Left forelimb (tissue), 1 donor: ENCODE results near the gene MEIOSIN.
A peak's percentile ranks its signal among the peaks of the same experiment; 100 is the strongest.

Source experiments
- DNase-seq: peaks from one replicate; pipeline ENCODE4 v3.0.0-alpha.2; 2018; ENCODE audit warnings: low spot score

Gene MEIOSIN

GRCh38 chr19:45779231-45780145 is 46.2 kb downstream of the MEIOSIN start:
- DNase-seq = no peak

DNA sequence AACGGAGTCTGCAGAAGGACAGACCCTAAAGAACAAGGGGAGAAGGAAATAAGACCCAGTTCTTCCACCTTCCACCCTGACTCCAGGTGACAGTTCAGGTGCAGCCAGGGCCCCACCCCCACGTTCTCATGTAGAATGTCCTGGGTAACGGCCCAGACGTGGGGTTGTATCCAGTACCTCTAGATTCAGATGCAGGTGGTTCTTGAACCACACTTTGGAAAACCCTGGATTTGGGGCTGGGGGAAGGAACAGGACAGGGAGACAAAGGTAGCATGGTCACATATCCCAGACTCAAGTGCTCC is 46.9 kb downstream of the MEIOSIN start:
- no peak for DNase-seq

DNA sequence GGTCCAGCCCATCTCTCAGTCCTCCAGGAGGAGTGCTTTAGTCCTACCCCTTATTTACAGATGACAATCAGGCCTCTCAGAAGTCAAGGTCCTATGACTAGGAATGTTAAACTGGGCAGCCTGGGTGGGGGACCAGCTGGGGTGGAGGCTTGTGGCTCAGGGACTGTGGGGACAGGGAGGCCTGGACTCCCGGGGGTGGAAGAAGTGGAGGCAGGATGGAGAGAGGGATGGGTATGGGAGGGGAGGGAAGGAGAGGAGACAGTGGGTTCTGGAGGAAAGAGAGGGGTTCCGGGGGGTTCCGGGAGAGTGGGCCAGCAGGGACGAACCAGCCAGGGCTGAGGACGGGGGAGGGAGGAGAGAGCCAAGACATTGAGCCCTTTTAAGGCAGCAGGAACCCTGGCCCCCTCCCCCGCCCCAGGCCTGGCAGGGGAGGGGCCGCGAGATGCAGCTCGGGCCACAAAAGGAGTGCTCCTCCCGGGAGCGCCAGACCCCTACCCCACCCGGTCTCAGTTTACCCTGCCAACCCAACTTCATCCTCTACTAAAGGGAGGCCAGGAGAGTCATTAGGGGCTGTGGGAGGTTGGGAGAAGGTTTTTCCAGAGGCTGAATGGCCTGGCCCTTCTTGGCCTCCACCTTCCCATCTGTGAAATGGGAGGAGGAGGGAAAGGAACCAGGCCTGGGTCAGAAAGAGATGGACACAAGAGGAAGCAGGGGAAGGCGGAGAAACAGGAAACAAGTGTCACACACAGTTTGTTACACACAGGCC is 47.4 kb downstream of the MEIOSIN start:
- peak; percentile 65 for DNase-seq

- peak; percentile 74 for DNase-seq
Measured at GRCh38 chr19:45781214-45782161, 48.2 kb downstream of the MEIOSIN start.

GRCh38 chr19:45782162-45782691 is 49.0 kb downstream of the MEIOSIN start, which contains the start of gene DMPK:
TSS of gene DMPK (minus strand) at chr19:45782490. CDS start at chr19:45782352, 138 bp downstream.
- DNase-seq = peak; percentile 73

DNA sequence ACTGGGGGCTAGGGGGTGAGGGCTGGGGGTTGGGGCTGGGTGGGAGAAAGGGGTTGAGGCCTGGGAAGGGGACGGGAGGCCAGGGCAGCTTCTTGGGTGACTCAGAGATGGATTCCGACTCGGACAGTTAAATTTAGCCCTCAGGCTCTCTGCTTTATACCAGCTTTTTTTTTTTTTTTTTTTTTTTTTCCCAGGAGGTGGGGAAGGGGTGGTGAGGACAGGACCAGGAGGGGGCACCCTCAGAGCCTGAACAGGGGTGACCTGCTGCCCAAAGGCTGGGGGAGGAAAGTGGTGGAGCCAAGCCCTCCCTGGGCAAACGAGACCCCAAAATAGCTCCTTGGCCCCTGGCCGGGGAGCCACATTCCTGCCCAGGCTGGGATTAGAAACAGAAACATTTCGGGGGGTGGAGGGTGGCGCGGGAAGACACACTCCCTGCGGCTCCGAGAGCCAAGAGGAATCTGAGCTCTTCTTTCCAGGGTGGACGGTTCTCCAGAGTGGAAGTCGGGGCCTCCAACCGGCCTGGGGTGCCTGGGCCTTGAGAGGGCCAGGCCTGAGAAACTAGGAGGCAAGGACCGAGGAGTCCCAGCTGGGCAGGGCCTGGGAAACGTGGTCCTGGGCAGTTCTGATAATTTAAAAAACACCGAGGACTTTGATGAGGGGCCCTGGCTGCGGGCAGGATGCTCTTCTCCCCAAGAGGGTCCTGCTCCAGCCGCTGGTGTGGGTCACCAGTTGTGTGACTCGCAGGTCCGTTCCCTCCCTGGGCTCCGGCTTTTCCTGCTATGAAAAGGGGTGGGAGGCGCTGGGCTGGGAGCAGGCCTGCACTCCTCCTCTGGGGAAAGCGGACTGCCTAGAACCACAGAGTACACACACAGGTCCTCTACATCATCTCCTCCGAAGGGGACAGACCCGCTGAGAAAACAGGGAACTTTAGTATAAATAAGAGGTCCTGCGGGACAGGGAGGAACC is 49.9 kb downstream of the MEIOSIN start:
- peak; percentile 79 for DNase-seq

DNA sequence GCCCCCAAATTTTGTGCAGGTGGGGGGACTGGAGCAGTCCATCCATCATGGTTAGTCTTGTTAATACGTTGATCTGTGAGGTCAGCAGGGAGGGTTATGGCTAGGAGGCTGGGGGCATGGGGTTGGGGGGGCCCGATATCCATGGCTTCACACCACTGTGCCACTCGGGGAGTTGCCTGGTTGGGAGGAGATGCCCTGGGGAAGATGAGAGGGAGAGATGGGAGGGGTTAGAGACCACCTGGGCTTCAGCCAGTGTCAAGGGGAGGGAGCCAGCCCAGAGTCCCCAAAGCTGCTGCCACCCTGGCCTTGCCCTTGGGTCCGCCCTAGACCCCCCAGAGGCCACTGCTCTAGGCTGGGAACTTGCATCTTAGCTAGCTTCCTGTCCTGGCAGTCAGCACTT is 50.9 kb downstream of the MEIOSIN start:
- no peak for DNase-seq

DNA sequence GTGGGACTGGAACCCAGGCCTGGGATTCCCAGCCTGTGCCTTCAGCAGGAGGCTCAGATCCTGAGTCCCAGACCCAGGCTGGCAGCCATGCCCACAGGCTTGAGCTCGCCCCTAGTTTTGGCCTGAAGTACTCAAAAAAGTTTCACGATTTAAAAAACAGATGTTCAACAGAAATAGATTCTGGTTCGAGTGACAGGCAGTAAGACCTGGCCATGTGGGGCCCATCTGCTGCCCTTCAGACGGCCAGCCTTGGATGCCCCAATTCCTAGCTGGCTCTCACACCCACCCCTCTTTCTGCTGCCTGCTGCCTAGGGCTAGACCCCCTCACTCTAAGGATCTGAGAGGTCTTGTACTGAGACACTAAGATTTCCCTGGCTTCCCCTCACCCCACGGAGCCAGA is 51.9 kb downstream of the MEIOSIN start:
- no peak for DNase-seq

DNA sequence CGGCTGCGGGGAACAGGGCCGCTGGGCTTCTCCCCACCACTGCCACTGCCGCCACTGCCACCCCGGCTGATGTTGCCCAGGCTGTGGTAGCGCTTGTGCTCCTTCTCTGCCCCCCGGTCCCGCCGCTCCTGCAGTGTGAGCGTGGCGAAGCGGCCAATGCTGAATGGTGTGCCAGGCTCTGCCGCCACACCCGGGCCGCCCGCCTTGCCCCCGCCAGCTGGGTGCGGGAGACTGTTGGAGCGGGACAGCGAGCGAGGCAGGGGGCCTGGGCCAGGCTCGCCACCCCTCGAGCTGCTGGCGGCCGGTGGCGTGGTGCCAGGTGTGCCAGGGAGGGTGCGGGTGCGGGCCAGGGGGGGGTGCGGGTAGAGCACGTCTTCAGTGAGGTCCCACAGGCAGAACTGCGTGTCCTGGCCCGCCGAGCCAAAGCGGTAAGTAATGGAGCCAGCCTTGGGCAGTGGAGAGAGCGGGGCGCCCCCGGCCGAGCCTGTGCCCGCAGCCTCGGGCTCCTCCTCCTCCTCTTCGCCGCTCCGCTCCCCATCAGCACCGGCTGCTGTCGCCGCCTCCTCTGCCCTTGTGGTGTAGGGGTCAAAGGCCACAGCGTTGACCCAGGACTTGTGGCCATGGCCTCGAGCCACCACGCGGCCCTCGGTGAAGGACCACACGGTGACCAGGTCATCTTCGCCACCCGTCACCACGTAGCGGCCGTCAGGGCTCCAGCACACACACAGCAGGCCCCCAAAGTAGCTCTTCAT is 52.7 kb downstream of the MEIOSIN start:
- DNase-seq = peak; percentile 63

GRCh38 chr19:45786533-45786894 is 53.3 kb downstream of the MEIOSIN start:
- DNase-seq = no peak

DNA sequence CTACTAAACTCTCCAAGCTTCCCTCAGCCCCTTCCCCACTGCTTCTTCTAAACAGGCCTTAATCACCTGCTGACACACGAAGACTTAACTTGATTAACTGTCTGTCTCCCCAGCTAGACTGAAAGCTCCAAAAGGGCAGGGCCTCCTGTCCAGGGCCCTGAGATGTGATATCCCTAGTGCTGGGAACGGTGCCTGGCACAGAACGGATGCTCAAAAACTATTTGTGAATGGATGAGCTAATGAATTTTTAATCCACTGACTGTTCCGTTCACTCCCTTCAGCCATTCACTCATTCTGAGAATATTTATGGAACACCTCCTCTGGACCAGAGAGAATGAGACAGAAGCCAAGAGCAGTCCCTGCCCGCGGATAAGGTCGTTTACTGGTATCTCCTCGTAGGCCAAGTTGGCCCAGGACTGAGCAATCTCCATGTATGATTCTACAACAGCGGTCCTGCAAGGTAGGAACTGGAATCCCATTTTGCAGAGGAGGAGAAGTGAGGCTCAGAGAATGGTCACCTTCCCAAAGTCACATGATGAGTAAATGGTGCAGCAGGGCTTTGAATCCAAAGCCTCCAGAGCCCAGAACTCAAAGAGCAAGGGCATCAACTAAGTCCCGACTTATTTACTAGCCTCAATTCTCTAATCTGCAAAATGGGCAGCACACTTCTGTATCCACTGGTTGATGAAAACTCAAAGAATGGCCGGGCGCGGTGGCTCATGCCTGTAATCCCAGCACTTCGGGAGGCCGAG is 56.0 kb downstream of the MEIOSIN start:
- DNase-seq = no peak

DNA sequence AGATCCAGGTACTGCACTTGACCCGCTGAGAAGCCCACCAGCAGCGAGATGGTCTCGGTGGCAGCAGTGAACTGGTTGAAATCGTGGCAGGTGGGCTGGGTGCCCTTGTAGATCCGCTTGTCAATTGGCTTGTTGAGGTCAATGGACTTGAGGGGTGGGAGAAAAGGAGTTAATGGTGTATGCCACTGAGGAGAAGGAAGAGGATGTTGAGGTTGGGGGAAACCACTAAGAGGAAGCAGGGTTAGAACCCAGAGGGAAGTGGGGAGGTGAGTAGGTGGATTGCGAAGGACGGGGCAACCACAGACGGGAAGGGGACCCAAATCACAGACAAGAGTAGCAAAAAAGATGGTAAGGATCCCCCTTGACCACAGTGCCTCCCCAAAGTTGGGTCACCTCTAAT is 57.7 kb downstream of the MEIOSIN start:
- no peak for DNase-seq

DNA sequence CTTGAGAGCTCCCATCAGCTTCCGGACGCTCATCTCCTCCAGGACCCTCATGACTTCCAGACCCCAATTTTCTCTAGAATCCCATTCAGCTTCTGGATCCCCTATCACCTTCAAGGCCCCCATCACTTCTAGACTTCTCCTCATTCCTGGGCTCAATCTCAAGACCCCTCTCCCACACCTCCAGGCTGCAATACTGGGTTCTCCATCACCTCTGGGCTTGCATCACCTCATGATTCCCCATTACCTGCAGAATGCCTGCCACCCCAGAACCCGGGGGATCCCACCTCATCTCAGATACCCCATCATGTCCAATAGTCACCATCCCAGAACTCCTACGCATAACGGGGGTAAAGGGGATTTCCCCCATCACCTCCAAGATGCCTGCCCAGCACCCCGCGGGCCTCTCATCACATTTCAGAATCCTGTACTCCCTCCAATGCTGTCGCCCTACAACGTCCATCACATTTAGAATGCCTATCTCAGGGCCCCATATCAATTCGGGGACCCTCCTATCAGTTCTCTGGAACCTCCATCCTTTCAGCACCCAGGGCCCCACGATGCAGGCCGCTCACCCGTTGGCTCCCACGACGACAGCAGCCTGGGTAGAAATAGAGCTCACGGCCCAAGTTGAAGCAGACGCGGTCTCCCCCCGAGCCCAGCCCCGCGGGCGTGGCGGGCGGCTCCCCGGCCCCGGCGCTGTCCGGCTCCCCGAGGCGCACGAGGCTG is 58.7 kb downstream of the MEIOSIN start:
- DNase-seq = no peak

GRCh38 chr19:45792470-45793177 is 59.4 kb downstream of the MEIOSIN start, which contains the start of gene DMWD:
TSS of gene DMWD (minus strand) at chr19:45792845. CDS start at chr19:45792756, 89 bp downstream.
- peak; percentile 100 for DNase-seq

- DNase-seq = no peak
Measured at GRCh38 chr19:45793178-45793564, 59.9 kb downstream of the MEIOSIN start.

DNA sequence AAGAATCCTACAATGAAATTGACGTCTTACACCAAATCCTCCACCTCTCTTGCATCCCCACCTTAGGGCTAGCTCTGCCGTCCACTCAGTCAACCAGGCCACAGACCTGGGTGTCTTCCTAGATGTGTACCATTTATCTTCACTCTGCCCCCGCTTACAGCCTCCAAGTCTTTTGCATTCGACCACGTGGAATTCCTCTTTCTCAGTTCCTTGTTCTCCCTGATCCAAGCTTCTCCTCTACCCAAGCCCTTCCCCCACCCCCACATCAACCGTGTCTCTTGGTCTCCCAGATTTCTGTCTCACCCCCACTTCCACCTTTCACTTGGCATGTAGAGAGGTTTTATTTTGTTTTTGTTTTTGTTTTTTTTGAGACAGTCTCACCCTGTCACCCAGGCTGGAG is 60.6 kb downstream of the MEIOSIN start:
- no peak for DNase-seq

GRCh38 chr19:45794627-45795026 is 61.4 kb downstream of the MEIOSIN start:
- DNase-seq = no peak
